Measurements from ENCODE around the gene LRRC58. TPM values are rescaled to one million over a fixed set of nuclear protein-coding genes. Genes with fewer than 3 reads are reported as not detected.

LRRC58 gene
- total RNA-seq, 2 donors from 2014 or later, result 26.0 to 34.9 TPM

DNA sequence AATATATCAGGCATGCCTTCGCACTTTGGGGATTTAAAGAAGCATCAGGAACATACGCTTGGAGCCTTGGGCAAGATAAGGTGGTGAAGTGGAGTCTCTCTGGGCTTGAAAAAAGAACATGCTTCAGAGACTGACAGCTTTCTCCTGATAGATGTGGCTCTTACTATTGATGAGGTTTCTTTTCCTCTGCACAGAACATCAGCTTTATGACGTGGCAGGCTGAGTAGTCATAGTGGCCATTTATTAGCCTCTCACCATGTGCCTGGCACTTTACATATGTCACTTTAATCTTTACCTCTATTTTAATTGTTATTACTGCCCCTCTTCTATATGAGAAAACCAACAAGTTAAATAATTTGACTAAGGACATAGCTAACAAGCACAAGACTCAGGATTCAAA is 19.0 kb upstream of the LRRC58 start:
- WGBS, result 83% methylated on average over 3 of the region's 3 CpGs
- H3K27ac ChIP-seq, result no peak overlapping the region
- no peak overlapping the region for H3K4me3 ChIP-seq
- H3K4me1 ChIP-seq (replicated peaks), result no peaks in the 10 kb centered on the region
- TF ChIP-seq POLR2AphosphoS5 (IDR thresholded peaks at IDR 0.05), result no peak
- TF ChIP-seq, protein P1, sequence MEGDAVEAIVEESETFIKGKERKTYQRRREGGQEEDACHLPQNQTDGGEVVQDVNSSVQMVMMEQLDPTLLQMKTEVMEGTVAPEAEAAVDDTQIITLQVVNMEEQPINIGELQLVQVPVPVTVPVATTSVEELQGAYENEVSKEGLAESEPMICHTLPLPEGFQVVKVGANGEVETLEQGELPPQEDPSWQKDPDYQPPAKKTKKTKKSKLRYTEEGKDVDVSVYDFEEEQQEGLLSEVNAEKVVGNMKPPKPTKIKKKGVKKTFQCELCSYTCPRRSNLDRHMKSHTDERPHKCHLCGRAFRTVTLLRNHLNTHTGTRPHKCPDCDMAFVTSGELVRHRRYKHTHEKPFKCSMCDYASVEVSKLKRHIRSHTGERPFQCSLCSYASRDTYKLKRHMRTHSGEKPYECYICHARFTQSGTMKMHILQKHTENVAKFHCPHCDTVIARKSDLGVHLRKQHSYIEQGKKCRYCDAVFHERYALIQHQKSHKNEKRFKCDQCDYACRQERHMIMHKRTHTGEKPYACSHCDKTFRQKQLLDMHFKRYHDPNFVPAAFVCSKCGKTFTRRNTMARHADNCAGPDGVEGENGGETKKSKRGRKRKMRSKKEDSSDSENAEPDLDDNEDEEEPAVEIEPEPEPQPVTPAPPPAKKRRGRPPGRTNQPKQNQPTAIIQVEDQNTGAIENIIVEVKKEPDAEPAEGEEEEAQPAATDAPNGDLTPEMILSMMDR (IDR thresholded peaks at IDR 0.05), result no peak
- TF ChIP-seq POLR2A (IDR thresholded peaks at IDR 0.05), result no peak
- H3K36me3 ChIP-seq, result no peaks in the 10 kb centered on the region
- intact Hi-C loops (cut with DNase I), result no loop called here
- H3K9me3 ChIP-seq, result no peaks in the 10 kb centered on the region
- no peaks in the 10 kb centered on the region for H3K27me3 ChIP-seq (replicated peaks; ENCODE audit: insufficient read depth)
- no peak for DNase-seq (ENCODE audit: low spot score)

DNA sequence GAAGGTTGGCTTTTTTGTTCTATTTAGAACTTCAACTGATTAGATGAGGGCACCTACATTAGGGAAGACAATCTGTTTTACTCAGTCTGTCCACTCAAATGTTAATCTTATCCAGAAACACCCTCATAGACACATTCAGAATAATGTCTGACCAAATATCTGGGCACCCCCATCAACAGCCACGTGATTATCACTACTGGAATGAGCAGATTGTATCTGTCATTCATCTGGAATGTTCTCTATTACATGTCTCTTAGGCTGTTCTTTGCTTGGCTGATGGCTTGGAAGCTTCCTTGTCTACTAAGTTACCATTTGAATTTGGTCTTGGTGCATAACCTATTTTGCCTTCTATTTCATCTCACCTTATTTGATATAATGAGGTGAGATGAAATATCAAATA is 15.7 kb upstream of the LRRC58 start:
- intact Hi-C loops (cut with DNase I), result no loop called here
- no peak for TF ChIP-seq POLR2AphosphoS5 (IDR thresholded peaks at IDR 0.05)
- TF ChIP-seq POLR2A (IDR thresholded peaks at IDR 0.05), result no peak
- TF ChIP-seq, protein P1 (IDR thresholded peaks at IDR 0.05), result no peak
- no peak overlapping the region for H3K27ac ChIP-seq
- no peak overlapping the region for H3K4me3 ChIP-seq
- H3K9me3 ChIP-seq, result no peaks in the 10 kb centered on the region
- DNase-seq (ENCODE audit: low spot score), result no peak
- no peaks in the 10 kb centered on the region for H3K4me1 ChIP-seq (replicated peaks)
- H3K27me3 ChIP-seq (replicated peaks; ENCODE audit: insufficient read depth), result no peaks in the 10 kb centered on the region
- no peaks in the 10 kb centered on the region for H3K36me3 ChIP-seq
- WGBS, result 23% methylated on average over 1 of the region's 1 CpG

DNA sequence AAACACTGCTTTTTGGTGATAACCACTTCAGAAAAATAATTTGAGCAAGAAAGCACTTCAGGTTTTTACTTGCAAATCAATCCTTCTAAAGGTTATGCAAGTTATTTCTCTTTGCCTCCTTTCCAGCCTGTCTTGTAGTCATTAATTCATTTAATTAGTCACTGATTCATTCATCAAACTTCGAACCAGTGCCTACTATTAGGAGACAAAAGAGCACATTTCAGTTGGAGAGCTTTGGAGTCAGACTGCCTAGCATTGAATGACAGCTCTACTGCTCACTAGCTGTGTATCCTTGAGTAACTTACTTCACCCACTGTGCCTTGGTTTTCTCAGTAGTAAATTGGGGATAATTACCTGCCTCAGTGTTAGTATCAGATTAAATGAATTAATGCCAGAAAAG is 14.9 kb upstream of the LRRC58 start:
- intact Hi-C loops (cut with DNase I), result no loop called here
- Histone ChIP-seq H3K36me3 (no peaks in the 10 kb centered on the region), H3K4me1 (replicated peaks) (no peaks in the 10 kb centered on the region), H3K4me3 (no peak overlapping the region), H3K9me3 (no peaks in the 10 kb centered on the region), H3K27ac (no peak overlapping the region), H3K27me3 (replicated peaks; ENCODE audit: insufficient read depth) (no peaks in the 10 kb centered on the region)
- 83% methylated on average over 1 of the region's 1 CpG for WGBS
- TF ChIP-seq, protein P1 (IDR thresholded peaks at IDR 0.05), result no peak
- TF ChIP-seq POLR2A (IDR thresholded peaks at IDR 0.05), result no peak
- no peak for TF ChIP-seq POLR2AphosphoS5 (IDR thresholded peaks at IDR 0.05)
- DNase-seq (ENCODE audit: low spot score), result no peak

DNA sequence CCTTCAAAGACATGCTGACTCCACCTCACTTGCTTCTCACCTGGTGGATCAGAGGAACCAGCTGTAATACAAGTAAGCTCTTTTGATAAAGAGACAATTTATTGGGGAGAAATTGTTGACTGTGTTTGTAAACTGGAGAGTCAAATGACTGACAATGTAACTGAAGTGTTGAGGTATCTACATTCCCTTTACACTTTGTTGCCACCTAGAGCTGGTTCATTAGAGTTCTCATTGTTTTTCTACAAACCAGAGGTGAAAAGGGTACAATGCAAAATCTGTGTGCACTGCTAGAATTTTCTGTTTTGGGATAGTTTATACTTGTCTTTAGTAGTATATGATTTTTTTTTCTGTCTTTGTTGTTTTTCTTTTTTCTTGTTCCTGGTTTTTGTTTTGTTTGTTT is 8.7 kb upstream of the LRRC58 start:
- Histone ChIP-seq H3K4me1 (replicated peaks) (no peaks in the 10 kb centered on the region), H3K27ac (no peak overlapping the region), H3K36me3 (no peaks in the 10 kb centered on the region), H3K9me3 (no peaks in the 10 kb centered on the region), H3K27me3 (replicated peaks; ENCODE audit: insufficient read depth) (no peaks in the 10 kb centered on the region), H3K4me3 (no peak overlapping the region)
- intact Hi-C loops (cut with DNase I), result no loop called here
- no peak for TF ChIP-seq POLR2AphosphoS5 (IDR thresholded peaks at IDR 0.05)
- no peak for TF ChIP-seq POLR2A (IDR thresholded peaks at IDR 0.05)
- TF ChIP-seq, protein P1 (IDR thresholded peaks at IDR 0.05), result no peak
- no peak for DNase-seq (ENCODE audit: low spot score)

DNA sequence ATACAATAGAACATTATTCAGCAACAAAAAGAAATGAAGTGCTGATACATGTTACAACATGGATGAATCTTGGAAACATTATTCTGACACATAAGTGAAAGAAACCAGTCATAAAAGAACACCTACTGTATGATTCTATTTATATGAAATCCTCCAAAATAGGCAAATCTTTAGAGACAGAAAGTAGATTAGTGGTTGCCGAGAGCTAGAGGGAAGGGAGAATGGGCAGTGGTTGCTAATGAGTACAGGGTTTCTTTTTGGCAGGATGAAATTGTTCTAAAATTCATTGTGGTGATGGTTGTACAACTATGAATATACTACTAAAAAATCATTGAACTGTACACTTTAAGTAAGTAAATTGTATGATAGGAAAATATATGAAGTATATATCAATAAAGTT is 6.3 kb upstream of the LRRC58 start:
- no peak overlapping the region for H3K27ac ChIP-seq
- no peak for DNase-seq (ENCODE audit: low spot score)
- intact Hi-C loops (cut with DNase I), result no loop called here
- no peaks in the 10 kb centered on the region for H3K9me3 ChIP-seq
- no peaks in the 10 kb centered on the region for H3K36me3 ChIP-seq
- no peaks in the 10 kb centered on the region for H3K4me1 ChIP-seq (replicated peaks)
- no peaks in the 10 kb centered on the region for H3K27me3 ChIP-seq (replicated peaks; ENCODE audit: insufficient read depth)
- no peak overlapping the region for H3K4me3 ChIP-seq
- WGBS, result 78% methylated on average over 1 of the region's 1 CpG
- no peak for TF ChIP-seq POLR2A (IDR thresholded peaks at IDR 0.05)
- TF ChIP-seq POLR2AphosphoS5 (IDR thresholded peaks at IDR 0.05), result no peak
- TF ChIP-seq, protein P1 (IDR thresholded peaks at IDR 0.05), result no peak
